KMS-11 (cell line): ENCODE data around the gene SBK3.
"Not testable (repeated sequence)": the region's sequence is repeated elsewhere in the genome, so short reads cannot be mapped to it uniquely, and the experiment has no call there.

Source experiments
- H2AFZ ChIP-seq: fragments of 200-600 bp; sonication (generic); 2 replicates; pipeline ENCODE4 v1.6.1; 2016; ENCODE audit warnings: antibody characterized with exemption, mixed run types, low read depth
- H3K27ac ChIP-seq: fragments of 200-600 bp; sonication (generic); 2 replicates; pipeline ENCODE4 v1.6.1; 2016; ENCODE audit warnings: mild to moderate bottlenecking, mixed run types
- H3K27me3 ChIP-seq: fragments of 200-600 bp; sonication (generic); 2 replicates; pipeline ENCODE4 v1.6.1; 2017; ENCODE audit warnings: mild to moderate bottlenecking, low read depth, mixed run types, moderate library complexity; ENCODE audit not compliant: insufficient read depth
- H3K36me3 ChIP-seq: fragments of 200-600 bp; sonication (generic); 2 replicates; pipeline ENCODE4 v1.6.1; 2017; ENCODE audit warnings: mild to moderate bottlenecking, mixed run types; ENCODE audit not compliant: insufficient read depth
- H3K4me1 ChIP-seq: fragments of 200-600 bp; sonication (generic); 2 replicates; pipeline ENCODE4 v1.6.1; 2016; ENCODE audit warnings: mild to moderate bottlenecking, low read depth, mixed run types; ENCODE audit not compliant: poor library complexity, severe bottlenecking
- H3K4me2 ChIP-seq: fragments of 200-600 bp; sonication (generic); 2 replicates; pipeline ENCODE4 v1.7.0; 2016; ENCODE audit warnings: mild to moderate bottlenecking, mixed run types
- H3K4me3 ChIP-seq: fragments of 200-600 bp; sonication (generic); IDR thresholded peaks from 2 replicates; pipeline ENCODE4 v1.6.1; 2017; ENCODE audit warnings: low read depth, low read length, mixed read lengths; ENCODE audit not compliant: insufficient read depth
- H3K79me2 ChIP-seq: fragments of 200-600 bp; sonication (generic); 2 replicates; pipeline ENCODE4 v1.6.1; 2016; ENCODE audit warnings: low read depth, mixed run types; ENCODE audit not compliant: insufficient read depth
- H3K9ac ChIP-seq: fragments of 200-600 bp; sonication (generic); 2 replicates; pipeline ENCODE4 v1.6.1; 2016; ENCODE audit warnings: mild to moderate bottlenecking, mixed run types
- H4K20me1 ChIP-seq: fragments of 200-600 bp; sonication (generic); 2 replicates; pipeline ENCODE4 v1.6.1; 2016; ENCODE audit warnings: mild to moderate bottlenecking, mixed run types; ENCODE audit not compliant: insufficient read depth
- CTCF ChIP-seq: fragments of 200-600 bp; sonication (generic); conservative IDR thresholded peaks from 2 replicates; pipeline ENCODE4 v1.6.1; 2017; ENCODE audit warnings: low read depth, mild to moderate bottlenecking, antibody characterized with exemption, low read length, moderate library complexity, mixed read lengths

SBK3 gene

DNA sequence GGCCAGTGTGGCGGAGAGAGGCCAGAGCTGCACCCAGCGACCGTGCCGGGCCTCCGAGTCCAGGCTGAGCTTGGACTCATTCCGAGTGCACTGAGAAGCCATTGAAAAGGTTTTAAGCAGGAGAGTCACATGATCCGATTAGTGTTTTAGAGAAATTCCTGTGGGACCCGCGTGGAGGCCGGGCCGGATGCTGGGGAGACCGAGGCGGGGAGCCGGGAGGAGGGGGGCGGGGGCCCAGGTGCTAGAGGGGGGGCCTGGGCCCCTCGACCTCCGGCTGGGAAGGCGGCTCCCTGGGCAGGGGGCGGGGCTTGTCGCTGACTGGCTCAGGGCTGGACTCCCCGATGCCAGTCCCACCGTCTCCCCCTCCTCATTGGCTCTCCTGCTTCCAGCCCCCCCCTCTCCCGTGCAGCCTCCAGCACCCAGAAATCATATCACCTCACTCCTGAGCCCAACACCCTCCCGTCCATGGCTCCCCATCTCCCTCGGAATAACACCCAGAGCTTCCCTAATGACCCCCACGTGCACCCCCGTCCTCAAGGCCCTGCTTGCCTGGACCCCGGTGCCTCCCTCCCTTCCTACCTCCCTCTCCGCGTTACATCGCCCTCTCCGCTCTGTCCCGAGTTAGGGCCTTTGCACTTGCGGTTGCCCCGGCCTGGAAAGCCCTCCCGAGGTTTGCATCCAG is 40.5 kb upstream of the SBK3 start:
- H2AFZ ChIP-seq, result no peak overlapping the region
- H3K27me3 ChIP-seq, result peaks cover 26% of the 10 kb centered on the region
- no peak for TF ChIP-seq CTCF
- no peaks in the 10 kb centered on the region for H3K79me2 ChIP-seq
- H3K27ac ChIP-seq, result no peak overlapping the region
- H3K4me2 ChIP-seq, result no peak overlapping the region
- no peak overlapping the region for H3K4me3 ChIP-seq
- H4K20me1 ChIP-seq, result no peaks in the 10 kb centered on the region
- H3K9ac ChIP-seq, result no peak overlapping the region
- no peaks in the 10 kb centered on the region for H3K36me3 ChIP-seq
- H3K4me1 ChIP-seq, result peaks cover 6% of the 10 kb centered on the region

DNA sequence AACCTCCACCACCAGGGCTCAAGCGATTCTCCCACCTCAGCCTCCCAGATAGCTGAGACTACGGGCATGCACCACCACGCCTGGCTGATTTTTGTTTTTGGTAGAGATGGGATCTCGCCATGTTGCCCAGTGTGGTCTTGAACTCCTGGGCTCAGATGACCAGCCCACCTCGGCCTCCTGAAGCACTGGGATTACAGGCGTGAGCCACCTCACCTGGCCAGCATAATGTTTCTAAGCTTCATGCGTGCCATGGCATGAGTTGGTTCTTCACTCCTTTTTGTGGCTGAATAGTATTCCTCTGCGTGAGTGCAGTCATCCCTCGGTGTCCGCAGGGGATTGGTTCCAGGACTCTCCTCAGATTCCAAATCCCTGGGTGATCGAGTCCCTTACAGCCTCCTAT is 39.5 kb upstream of the SBK3 start:
- no peak overlapping the region for H3K4me3 ChIP-seq
- H4K20me1 ChIP-seq, result no peaks in the 10 kb centered on the region
- TF ChIP-seq CTCF, result no peak
- no peak overlapping the region for H3K27ac ChIP-seq
- H3K27me3 ChIP-seq, result peaks cover 26% of the 10 kb centered on the region
- no peaks in the 10 kb centered on the region for H3K79me2 ChIP-seq
- no peak overlapping the region for H2AFZ ChIP-seq
- H3K4me1 ChIP-seq, result peaks cover 6% of the 10 kb centered on the region
- H3K4me2 ChIP-seq, result no peak overlapping the region
- H3K9ac ChIP-seq, result no peak overlapping the region
- H3K36me3 ChIP-seq, result no peaks in the 10 kb centered on the region

- not testable (repeated sequence) for H3K79me2 ChIP-seq, H3K36me3 ChIP-seq, H3K4me2 ChIP-seq, H3K9ac ChIP-seq, H3K4me3 ChIP-seq, H3K27ac ChIP-seq, H2AFZ ChIP-seq, H3K4me1 ChIP-seq, H4K20me1 ChIP-seq
- peaks cover 26% of the 10 kb centered on the region for H3K27me3 ChIP-seq
These were observed 38.6 kb upstream of the SBK3 start for GRCh38 chr19:55583897-55584296.

- H3K27ac ChIP-seq, H3K4me2 ChIP-seq, H3K36me3 ChIP-seq, H3K79me2 ChIP-seq, H3K9ac ChIP-seq, H3K4me1 ChIP-seq, H3K4me3 ChIP-seq, H4K20me1 ChIP-seq, H2AFZ ChIP-seq: not testable (repeated sequence)
- H3K27me3 ChIP-seq, result peaks cover 26% of the 10 kb centered on the region
These were observed 36.9 kb upstream of the SBK3 start for GRCh38 chr19:55582284-55582683.

- Histone ChIP-seq H3K9ac (no peak overlapping the region), H3K27ac (no peak overlapping the region), H3K4me3 (no peak overlapping the region), H2AFZ (no peak overlapping the region), H3K4me1 (peaks cover 4% of the 10 kb centered on the region), H3K36me3 (no peaks in the 10 kb centered on the region), H3K27me3 (peaks cover 24% of the 10 kb centered on the region), H3K79me2 (no peaks in the 10 kb centered on the region), H3K4me2 (no peak overlapping the region), H4K20me1 (no peaks in the 10 kb centered on the region)
- no peak for TF ChIP-seq CTCF
These were observed 36.5 kb upstream of the SBK3 start for GRCh38 chr19:55581823-55582223.
